GM12878 (cell line): Measurements from ENCODE around the gene CDC14A. TPM values are rescaled to one million over a fixed set of nuclear protein-coding genes. Genes with fewer than 3 reads are reported as not detected.

Experiments used
- ATAC-seq: fragments of 200-7000 bp; cut with Tn5 transposase; 3 replicates; pipeline ENCODE4 v1.9.1; 2020; ENCODE audit warnings: mild to moderate bottlenecking, moderate library complexity
- BruUV-seq: library from RNA; stranded (reverse); fragments of 400-500 nt; replicated peaks from 2 replicates; lab custom pipeline; 2021; lab: Mats Ljungman, UMichigan
- CTCF ChIA-PET: fragments of 300-600 bp; sonication (Branson Sonifier 250); formaldehyde crosslinking; extraction: SDS; loops from one replicate; lab custom pipeline; 2021; ENCODE audit warnings: inconsistent platforms; lab: Yijun Ruan, JAX
- POLR2A ChIA-PET: fragments of 350-600 bp; formaldehyde crosslinking; extraction: SDS; loops from one replicate; lab custom pipeline; 2021; ENCODE audit warnings: inconsistent platforms; lab: Charles Lee
- RAD21 ChIA-PET: fragments of 300-600 bp; sonication (Branson Sonifier 250); formaldehyde crosslinking; loops from one replicate; lab custom pipeline; 2023; ENCODE audit warnings: antibody characterized with exemption; ENCODE audit not compliant: unreplicated experiment; lab: Charles Lee
- SMC1A ChIA-PET: fragments of 300-600 bp; sonication (Branson Sonifier 250); formaldehyde crosslinking; loops from one replicate; lab custom pipeline; 2023; ENCODE audit not compliant: unreplicated experiment, uncharacterized antibody; lab: Charles Lee
- DNase-seq: peaks from one replicate; pipeline ENCODE4 v3.0.0-alpha.2; 2011; ENCODE audit warnings: low read depth, low spot score
- FAIRE-seq: peaks from 3 replicates; lab custom pipeline; 2011; peaks lifted over from hg19 to GRCh38; lab: Jason Lieb, UNC
- H2AFZ ChIP-seq: 2 replicates; pipeline ENCODE4 v1.6.0; 2011; ENCODE audit warnings: low read depth, low read length, control low read depth; ENCODE audit not compliant: control insufficient read depth
- H3K27ac ChIP-seq: 2 replicates; pipeline ENCODE4 v1.5.1; 2011; ENCODE audit warnings: control low read depth; ENCODE audit not compliant: control insufficient read depth, insufficient read depth
- H3K27me3 ChIP-seq, 2 experiments: replicated peaks in 1 of 2; 2 replicates each; pipeline versions ENCODE4 v1.6.0 to v1.6.1; 2011; ENCODE audit warnings: low read length in 1 of 2; ENCODE audit not compliant: control insufficient read depth in 2 of 2, insufficient read depth in 2 of 2
- H3K36me3 ChIP-seq, 2 experiments: 2 replicates each; pipeline ENCODE4 v1.5.1; 2011; ENCODE audit warnings: low read length in 1 of 2; ENCODE audit not compliant: control insufficient read depth in 2 of 2, insufficient read depth in 2 of 2
- H3K4me1 ChIP-seq: 2 replicates; pipeline ENCODE4 v1.6.1; 2011; ENCODE audit warnings: mild to moderate bottlenecking, low read length, moderate library complexity, mixed read lengths; ENCODE audit not compliant: control insufficient read depth, insufficient read depth
- H3K4me2 ChIP-seq: 2 replicates; pipeline ENCODE4 v1.6.0; 2011; ENCODE audit warnings: control low read depth; ENCODE audit not compliant: control insufficient read depth, insufficient read depth
- H3K4me3 ChIP-seq: fragments of 200-600 bp; sonication (generic); 2 replicates; pipeline ENCODE4 v1.5.1; 2016
- H3K79me2 ChIP-seq: 2 replicates; pipeline ENCODE4 v1.6.0; 2011; ENCODE audit warnings: low read length; ENCODE audit not compliant: control insufficient read depth, insufficient read depth
- H3K9ac ChIP-seq: 2 replicates; pipeline ENCODE4 v1.8.0; 2011; ENCODE audit warnings: low read length, control low read depth, mixed read lengths; ENCODE audit not compliant: control insufficient read depth, insufficient read depth
- H3K9me3 ChIP-seq: replicated peaks from 3 replicates; pipeline ENCODE4 v1.5.1; 2011; ENCODE audit warnings: mild to moderate bottlenecking, low read length; ENCODE audit not compliant: control insufficient read depth, insufficient read depth
- H4K20me1 ChIP-seq: 2 replicates; pipeline ENCODE4 v1.6.0; 2011; ENCODE audit not compliant: control insufficient read depth, insufficient read depth
- ETV6 ChIP-seq, 2 experiments: fragments of 450-650 bp in 1 of 2; IDR thresholded peaks in 1 of 2; conservative IDR thresholded peaks in 1 of 2; 2 replicates each; pipeline ENCODE4 v1.6.1; 2014; ENCODE audit warnings: antibody characterized with exemption in 1 of 2, borderline replicate concordance in 1 of 2, low read depth in 1 of 2, mild to moderate bottlenecking in 1 of 2, moderate library complexity in 1 of 2
- HDAC2 ChIP-seq: fragments of 200-600 bp; sonication (generic); IDR thresholded peaks from 2 replicates; pipeline ENCODE4 v1.6.1; 2017
- HSF1 ChIP-seq: fragments of 150-350 bp; IDR thresholded peaks from 2 replicates; pipeline ENCODE4 v1.6.1; 2014; ENCODE audit warnings: mild to moderate bottlenecking, low read depth, low read length
- IKZF2 ChIP-seq, 2 experiments: fragments of 450-650 bp; IDR thresholded peaks; 2 replicates each; pipeline ENCODE4 v1.6.1; 2017; ENCODE audit warnings: mild to moderate bottlenecking in 2 of 2, moderate library complexity in 2 of 2
- IRF4 ChIP-seq: IDR thresholded peaks from 2 replicates; pipeline ENCODE4 v1.6.1; 2011; ENCODE audit warnings: low read depth, low read length
- MYC ChIP-seq: IDR thresholded peaks from 2 replicates; pipeline ENCODE4 v1.6.1; 2011; ENCODE audit warnings: mild to moderate bottlenecking, low read length, moderate library complexity, inconsistent platforms; ENCODE audit not compliant: insufficient read depth, insufficient replicate concordance, insufficient read length, severe bottlenecking
- SUZ12 ChIP-seq: fragments of 200-600 bp; sonication (generic); IDR thresholded peaks from one replicate; pipeline ENCODE4 v1.6.1; 2018; ENCODE audit warnings: antibody characterized with exemption, mild to moderate bottlenecking; ENCODE audit not compliant: unreplicated experiment
- TCF3 ChIP-seq: IDR thresholded peaks from 2 replicates; pipeline ENCODE4 v1.6.1; 2012; ENCODE audit warnings: low read depth, mild to moderate bottlenecking, low read length, borderline replicate concordance; ENCODE audit not compliant: insufficient read depth
- ZNF24 ChIP-seq: fragments of 450-650 bp; IDR thresholded peaks from 2 replicates; pipeline ENCODE4 v1.6.1; 2017; ENCODE audit warnings: antibody characterized with exemption, mild to moderate bottlenecking
- WGBS: methylation state at CpG from one replicate; pipeline ENCODE4 v1.1.6; 2016; ENCODE audit warnings: low lambda C conversion rate; ENCODE audit not compliant: insufficient replicate concordance, insufficient coverage; ENCODE audit errors: missing lambda C conversion rate; 5-methylcytosine and 5-hydroxymethylcytosine counted together
- in situ Hi-C: fragments of 300-500 bp; cut with MboI; formaldehyde crosslinking; loops from 9 replicates; pipeline ENCODE4 v1.14.3; 2018; ENCODE audit warnings: mixed read lengths
- intact Hi-C: fragments of 100-400 bp; cut with micrococcal nuclease; formaldehyde crosslinking; loops from one replicate; pipeline ENCODE4 v1.14.2; 2022; ENCODE audit not compliant: unreplicated experiment
- polyA plus RNA-seq, 11 experiments: library from polyadenylated mRNA; depleted of rRNA in 4 of 11; unstranded in 6 of 11; stranded (reverse) in 5 of 11; fragments of >200 nt; fragmentation: Nextera tagmentation in 4 of 11; fragmentation: Illumina TruSeq in 1 of 11; extraction: Ambion mirVana in 4 of 11; extraction: Trizol in 1 of 11; gene quantifications; 1 replicate in 1 of 11; 2 replicates in 10 of 11; pipeline versions ENCODE4 v1.2.1 to v1.2.3, GENCODE V29; 2011 to 2016; ENCODE audit warnings: inconsistent platforms in 2 of 11, missing spikeins in 2 of 11, low read depth in 1 of 11
- total RNA-seq, 4 experiments: library from RNA; depleted of rRNA in 3 of 4; stranded (reverse); fragments of >200 nt in 3 of 4; fragmentation: Illumina TruSeq in 1 of 4; extraction: Trizol in 1 of 4; gene quantifications; 2 replicates each; pipeline versions ENCODE4 v1.2.1 to v1.2.3, GENCODE V29; 2013 to 2021
- TF ChIP-seq, protein P1 (sequence below): IDR thresholded peaks from 2 replicates; pipeline ENCODE4 v1.6.1; 2011; ENCODE audit warnings: low read depth, mild to moderate bottlenecking, low read length, moderate library complexity, borderline replicate concordance; ENCODE audit errors: extremely low read depth

CDC14A gene
- total and polyA plus RNA-seq, 10 of the 15 experiments (the other 5 are each of a cell fraction or from before 2014, with no cell fraction given) = 1.5 to 7.1 (median 5.5) TPM

DNA sequence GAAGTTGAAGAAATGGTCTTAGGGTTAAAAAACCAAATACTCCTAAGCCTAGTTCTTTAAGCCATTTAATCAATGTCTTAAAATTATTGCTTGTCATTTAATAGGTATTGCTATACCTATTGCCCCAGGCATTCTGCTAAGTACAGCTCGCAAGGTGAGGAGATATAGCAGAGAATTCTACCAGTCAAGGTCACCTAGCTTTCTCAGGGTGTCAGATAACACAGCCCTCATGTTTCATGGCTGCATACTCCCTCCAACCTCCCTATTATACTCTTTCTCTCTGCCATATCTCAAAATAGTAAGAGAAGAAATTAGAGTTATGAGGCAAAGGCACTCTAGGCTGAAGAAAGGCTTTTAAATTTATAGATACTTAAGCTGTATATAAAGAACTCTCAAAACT is 117.3 kb downstream of the CDC14A start:
- no peaks in the 10 kb centered on the region for H3K9me3 ChIP-seq
- H4K20me1 ChIP-seq = no peaks in the 10 kb centered on the region
- POLR2A ChIA-PET = no interaction called here
- FAIRE-seq = no peak
- 100% methylated on average over 1 of the region's 1 CpG for WGBS
- no peaks in the 10 kb centered on the region for H3K27me3 ChIP-seq
- BruUV-seq = no TSS peak
- TF ChIP-seq HSF1 = no peak
- no peak for TF ChIP-seq MYC
- no peak for TF ChIP-seq ETV6 (conservative IDR thresholded peaks at IDR 0.05 in 1 of 2, IDR thresholded peaks at IDR 0.05 in 1 of 2; ENCODE audit: borderline replicate concordance in 1 of 2, low read depth in 1 of 2)
- no peak for TF ChIP-seq SUZ12
- TF ChIP-seq, protein P1, sequence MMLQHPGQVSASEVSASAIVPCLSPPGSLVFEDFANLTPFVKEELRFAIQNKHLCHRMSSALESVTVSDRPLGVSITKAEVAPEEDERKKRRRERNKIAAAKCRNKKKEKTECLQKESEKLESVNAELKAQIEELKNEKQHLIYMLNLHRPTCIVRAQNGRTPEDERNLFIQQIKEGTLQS = no peak
- TF ChIP-seq IKZF2 (IDR thresholded peaks at IDR 0.05) = no peak
- no peak for TF ChIP-seq ZNF24
- no peak for TF ChIP-seq IRF4
- no peak for TF ChIP-seq TCF3
- TF ChIP-seq HDAC2 = no peak
- in situ Hi-C loops = loop anchor here (5.0 kb wide), 1 partner anchor 398 kb away; no protein-coding TSS in a partner anchor
- no peak for DNase-seq
- no peak for ATAC-seq
- H3K4me2 ChIP-seq = no peak overlapping the region
- H3K36me3 ChIP-seq = no peaks in the 10 kb centered on the region
- SMC1A ChIA-PET = interaction anchor here (1.3 to 2.2 kb wide), 5 partner anchors 9 to 400 kb away, joined by 3 to 6 read pairs (median 6); no protein-coding TSS in a partner anchor
- no peak overlapping the region for H2AFZ ChIP-seq
- no peak overlapping the region for H3K9ac ChIP-seq
- no peaks in the 10 kb centered on the region for H3K79me2 ChIP-seq
- intact Hi-C loops = loop anchor here (10.0 kb wide), 1 partner anchor 255 kb away; no protein-coding TSS in a partner anchor
- no peak overlapping the region for H3K27ac ChIP-seq
- CTCF ChIA-PET = interaction anchor here (0.5 to 3.5 kb wide), 5 partner anchors 10 to 399 kb away, joined by 4 to 30 read pairs (median 9); no protein-coding TSS in a partner anchor
- no peak overlapping the region for H3K4me3 ChIP-seq
- no peaks in the 10 kb centered on the region for H3K4me1 ChIP-seq
- RAD21 ChIA-PET = interaction anchor here (0.7 to 2.0 kb wide), 5 partner anchors 9 to 656 kb away, joined by 3 to 7 read pairs (median 4); no protein-coding TSS in a partner anchor
